ENCODE results near the gene LRCOL1.

LRCOL1 gene

GRCh38 chr12:132581348-132582057 is 28.9 kb downstream of the LRCOL1 start:
- DNase-seq = no peak

- no peak for DNase-seq
These were observed 29.6 kb downstream of the LRCOL1 start for GRCh38 chr12:132580701-132581292.

GRCh38 chr12:132579744-132580143 is 30.6 kb downstream of the LRCOL1 start:
- no peak for DNase-seq

- DNase-seq = no peak
These were observed 31.6 kb downstream of the LRCOL1 start for GRCh38 chr12:132578826-132579225.

- no peak for DNase-seq
These were observed 32.3 kb downstream of the LRCOL1 start for GRCh38 chr12:132578118-132578517.

- no peak for DNase-seq
These were observed 33.0 kb downstream of the LRCOL1 start for GRCh38 chr12:132577191-132577920.

GRCh38 chr12:132576701-132577100 is 33.7 kb downstream of the LRCOL1 start:
- DNase-seq = no peak

- no peak for DNase-seq
These were observed 34.7 kb downstream of the LRCOL1 start for GRCh38 chr12:132575661-132576060.

GRCh38 chr12:132574271-132574996 is 35.9 kb downstream of the LRCOL1 start:
- DNase-seq = no peak

GRCh38 chr12:132572801-132573760 is 37.3 kb downstream of the LRCOL1 start:
- no peak for DNase-seq

- DNase-seq = no peak
These were observed 38.3 kb downstream of the LRCOL1 start for GRCh38 chr12:132572106-132572505.

- DNase-seq = no peak
These were observed 38.8 kb downstream of the LRCOL1 start for GRCh38 chr12:132571598-132571997.

GRCh38 chr12:132571051-132571450 is 39.3 kb downstream of the LRCOL1 start:
- no peak for DNase-seq

GRCh38 chr12:132570635-132571034 is 39.7 kb downstream of the LRCOL1 start:
- DNase-seq = no peak

GRCh38 chr12:132569856-132570480 is 40.4 kb downstream of the LRCOL1 start:
- no peak for DNase-seq

- no peak for DNase-seq
These were observed 41.4 kb downstream of the LRCOL1 start for GRCh38 chr12:132568826-132569480.

- no peak for DNase-seq
These were observed 42.1 kb downstream of the LRCOL1 start for GRCh38 chr12:132568301-132568700.

- no peak for DNase-seq
These were observed 43.8 kb downstream of the LRCOL1 start for GRCh38 chr12:132566516-132567131.

- DNase-seq = no peak
These were observed 45.0 kb downstream of the LRCOL1 start for GRCh38 chr12:132565365-132565764.

- DNase-seq = no peak
These were observed 46.5 kb downstream of the LRCOL1 start for GRCh38 chr12:132563911-132564310.

Measured in DMS 273 treated with DMSO at 0.1 percent for 48 hours (cell line).